HEK293 (cell line): Measurements from ENCODE around the gene PER1.

Source experiments
- BCL11A ChIP-seq: fragments of 450-650 bp; formaldehyde crosslinking; IDR thresholded peaks from 2 replicates; pipeline ENCODE4 v1.5.1; 2016; ENCODE audit warnings: low read depth, missing biosample characterization, missing genetic modification characterization
- EGR2 ChIP-seq: fragments of 450-650 bp; formaldehyde crosslinking; IDR thresholded peaks from 2 replicates; pipeline ENCODE4 v1.5.1; 2016; ENCODE audit warnings: low read depth, missing biosample characterization, missing genetic modification characterization
- HIC1 ChIP-seq: fragments of 450-650 bp; formaldehyde crosslinking; IDR thresholded peaks from 2 replicates; pipeline ENCODE4 v1.5.1; 2016; ENCODE audit warnings: missing biosample characterization, missing genetic modification characterization
- SP2 ChIP-seq: fragments of 450-650 bp; formaldehyde crosslinking; IDR thresholded peaks from 2 replicates; pipeline ENCODE4 v1.5.1; 2016; ENCODE audit warnings: missing biosample characterization, missing genetic modification characterization
- TRIM28 ChIP-seq: IDR thresholded peaks from 2 replicates; pipeline ENCODE4 v1.6.1; 2011; ENCODE audit warnings: low read length, control low read depth, borderline replicate concordance
- YY2 ChIP-seq: fragments of 450-650 bp; formaldehyde crosslinking; IDR thresholded peaks from 2 replicates; pipeline ENCODE4 v1.5.1; 2016; ENCODE audit warnings: missing biosample characterization, missing genetic modification characterization
- ZBTB11 ChIP-seq: fragments of 450-650 bp; formaldehyde crosslinking; conservative IDR thresholded peaks from 2 replicates; pipeline ENCODE4 v1.5.1; 2016; ENCODE audit warnings: low read depth, missing biosample characterization, missing genetic modification characterization
- ZBTB26 ChIP-seq: fragments of 450-650 bp; formaldehyde crosslinking; optimal IDR thresholded peaks from 2 replicates; pipeline ENCODE3; 2016; ENCODE audit warnings: missing biosample characterization, mild to moderate bottlenecking, missing genetic modification characterization
- ZNF114 ChIP-seq: fragments of 450-650 bp; formaldehyde crosslinking; IDR thresholded peaks from 2 replicates; pipeline ENCODE4 v1.5.0; 2017; ENCODE audit warnings: missing biosample characterization, missing genetic modification characterization
- ZNF146 ChIP-seq: fragments of 450-650 bp; formaldehyde crosslinking; IDR thresholded peaks from 2 replicates; pipeline ENCODE4 v1.5.1; 2016; ENCODE audit warnings: missing biosample characterization, missing genetic modification characterization
- ZNF148 ChIP-seq: fragments of 450-650 bp; formaldehyde crosslinking; IDR thresholded peaks from 2 replicates; pipeline ENCODE4 v1.5.0; 2017; ENCODE audit warnings: missing biosample characterization, missing genetic modification characterization, borderline replicate concordance
- ZNF174 ChIP-seq: fragments of 450-650 bp; formaldehyde crosslinking; IDR thresholded peaks from 2 replicates; pipeline ENCODE4 v1.5.0; 2017; ENCODE audit warnings: missing biosample characterization, mild to moderate bottlenecking, missing genetic modification characterization
- ZNF214 ChIP-seq: fragments of 450-650 bp; formaldehyde crosslinking; IDR thresholded peaks from 2 replicates; pipeline ENCODE4 v1.5.1; 2017; ENCODE audit warnings: missing biosample characterization, mild to moderate bottlenecking, missing genetic modification characterization, borderline replicate concordance
- ZNF280D ChIP-seq: fragments of 450-650 bp; formaldehyde crosslinking; IDR thresholded peaks from 2 replicates; pipeline ENCODE4 v1.5.1; 2016; ENCODE audit warnings: missing biosample characterization, missing genetic modification characterization
- ZNF324 ChIP-seq: fragments of 450-650 bp; formaldehyde crosslinking; IDR thresholded peaks from 2 replicates; pipeline ENCODE4 v1.5.1; 2016; ENCODE audit warnings: missing biosample characterization, missing genetic modification characterization
- ZNF341 ChIP-seq: fragments of 450-650 bp; formaldehyde crosslinking; IDR thresholded peaks from 2 replicates; pipeline ENCODE4; 2016; ENCODE audit warnings: low read depth, missing biosample characterization, missing genetic modification characterization
- ZNF488 ChIP-seq: fragments of 450-650 bp; formaldehyde crosslinking; IDR thresholded peaks from 2 replicates; pipeline ENCODE4 v1.5.1; 2016; ENCODE audit warnings: missing biosample characterization, missing genetic modification characterization
- ZNF660 ChIP-seq: fragments of 450-650 bp; IDR thresholded peaks from 2 replicates; pipeline ENCODE4 v1.5.1; 2018; ENCODE audit warnings: missing biosample characterization, mild to moderate bottlenecking, missing genetic modification characterization
- ZNF664 ChIP-seq: fragments of 450-650 bp; formaldehyde crosslinking; IDR thresholded peaks from 2 replicates; pipeline ENCODE4 v1.5.1; 2016; ENCODE audit warnings: missing biosample characterization, missing genetic modification characterization
- ZNF791 ChIP-seq: fragments of 450-650 bp; formaldehyde crosslinking; IDR thresholded peaks from 2 replicates; pipeline ENCODE4 v1.5.1; 2016; ENCODE audit warnings: missing biosample characterization, missing genetic modification characterization
- ZNF837 ChIP-seq: fragments of 450-650 bp; formaldehyde crosslinking; IDR thresholded peaks from 2 replicates; pipeline ENCODE4 v1.5.1; 2016; ENCODE audit warnings: missing biosample characterization, missing genetic modification characterization
- ZSCAN16 ChIP-seq: fragments of 450-650 bp; formaldehyde crosslinking; IDR thresholded peaks from 2 replicates; pipeline ENCODE4 v1.5.1; 2016; ENCODE audit warnings: missing biosample characterization, missing genetic modification characterization
- ZSCAN4 ChIP-seq: fragments of 450-650 bp; formaldehyde crosslinking; IDR thresholded peaks from 2 replicates; pipeline ENCODE4 v1.5.1; 2017; ENCODE audit warnings: missing biosample characterization, missing genetic modification characterization
- ZXDB ChIP-seq: fragments of 450-650 bp; formaldehyde crosslinking; IDR thresholded peaks from 2 replicates; pipeline ENCODE4 v1.5.1; 2016; ENCODE audit warnings: missing biosample characterization, missing genetic modification characterization

The PER1 gene

GRCh38 chr17:8138672-8139371 lies 13.4 kb downstream of the PER1 start (continued):
- TF ChIP-seq ZBTB11 (tag by site-specific recombination) (0 out of 2 replicates have a peak, but pooled peaks have one; percentile 33), ZNF341 (0 out of 2 replicates have a peak, but pooled peaks have one; percentile 13), ZNF148 (tag by site-specific recombination) (no peak), ZNF664 (0 out of 2 replicates have a peak, but pooled peaks have one; percentile 53), HIC1 (tag by site-specific recombination) (peak; percentile 30; the same call in 1 of the 2 replicates), ZNF114 (tag by site-specific recombination) (no peak), ZNF174 (tag by site-specific recombination) (no peak), YY2 (peak; percentile 33; the same call in 1 of the 2 replicates), ZNF488 (tag by site-specific recombination) (no peak), ZNF280D (tag by site-specific recombination) (0 out of 2 replicates have a peak, but pooled peaks have one; percentile 61), ZNF324 (tag by site-specific recombination) (peak; percentile 87), ZNF660 (tag by site-specific recombination) (peak; percentile 97), ZSCAN4 (0 out of 2 replicates have a peak, but pooled peaks have one; percentile 20), ZXDB (peak; percentile 69), BCL11A (tag by site-specific recombination) (0 out of 2 replicates have a peak, but pooled peaks have one; percentile 40), SP2 (tag by site-specific recombination) (peak; percentile 53), ZNF837 (tag by site-specific recombination) (no peak), ZNF146 (tag by site-specific recombination) (no peak), EGR2 (tag by site-specific recombination) (peak; percentile 76), TRIM28 (peak; percentile 13), ZNF791 (tag by site-specific recombination) (no peak), ZSCAN16 (tag by site-specific recombination) (no peak), ZNF214 (tag by site-specific recombination) (no peak), ZBTB26 (tag by site-specific recombination) (peak; percentile 66)
